GM20431 (cell line): ENCODE data around the gene SLC2A5.

Experiments used
- in situ Hi-C: fragments of 300-500 bp; cut with MseI, MboI; formaldehyde crosslinking; loops from one replicate; pipeline ENCODE4 v1.15.0; 2020; ENCODE audit warnings: low sequenced_read_pairs; ENCODE audit not compliant: unreplicated experiment

SLC2A5 gene

GRCh38 chr1:8987881-8988617 is 81.4 kb downstream of the SLC2A5 start:
- in situ Hi-C loops: loop anchor here (10.0 kb wide), 1 partner anchor 73 kb away; no protein-coding TSS in a partner anchor

GRCh38 chr1:8986814-8987190 is 82.6 kb downstream of the SLC2A5 start:
- in situ Hi-C loops: loop anchor here (10.0 kb wide), 1 partner anchor 72 kb away; no protein-coding TSS in a partner anchor

GRCh38 chr1:8985915-8986813 is 83.3 kb downstream of the SLC2A5 start:
- in situ Hi-C loops: loop anchor here (10.0 kb wide), 1 partner anchor 71 kb away; no protein-coding TSS in a partner anchor
